ENCODE measurements around the gene CD302.
"Not testable (repeated sequence)": the region's sequence is repeated elsewhere in the genome, so short reads cannot be mapped to it uniquely, and the experiment has no call there.

CD302 gene

DNA sequence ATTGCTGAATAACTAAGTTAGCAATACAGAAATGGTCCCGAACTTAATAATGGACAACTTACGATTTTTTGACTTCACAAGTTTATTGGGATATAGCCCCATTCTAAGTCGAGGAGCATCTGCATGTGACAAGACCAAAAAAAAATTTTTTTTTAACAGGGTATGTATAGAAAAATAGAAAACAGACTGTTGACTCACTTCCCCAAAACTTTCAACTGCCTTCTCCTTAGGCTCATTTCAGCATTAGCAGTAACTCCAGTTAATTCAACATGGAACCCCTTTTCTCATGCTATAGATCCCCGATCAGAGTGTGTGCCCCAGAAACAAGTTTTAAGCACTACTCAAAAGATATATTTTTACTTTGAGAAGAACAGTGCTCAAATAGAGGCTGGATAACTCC is 5.4 kb downstream of the CD302 start:
- DNase-seq: no peak

DNA sequence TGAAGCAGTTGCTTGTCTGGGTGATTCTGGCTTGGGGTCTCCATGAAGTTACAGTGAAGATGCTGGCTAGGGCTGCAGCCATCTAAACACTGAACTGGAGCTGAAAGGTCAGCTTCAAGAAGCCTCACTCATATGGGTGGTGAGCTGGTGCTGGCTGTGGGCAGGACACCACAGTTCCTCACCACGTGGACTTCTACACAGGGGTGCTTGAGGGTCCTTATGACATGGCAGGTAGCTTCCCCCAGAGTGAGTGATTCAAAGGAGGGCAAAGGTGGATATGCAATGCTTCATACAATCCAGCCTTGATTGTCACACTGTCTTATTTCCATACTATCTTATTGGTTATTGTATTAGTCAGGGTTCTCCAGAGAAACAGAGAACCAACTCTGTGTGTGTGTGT is 6.0 kb downstream of the CD302 start:
- DNase-seq: no peak

DNA sequence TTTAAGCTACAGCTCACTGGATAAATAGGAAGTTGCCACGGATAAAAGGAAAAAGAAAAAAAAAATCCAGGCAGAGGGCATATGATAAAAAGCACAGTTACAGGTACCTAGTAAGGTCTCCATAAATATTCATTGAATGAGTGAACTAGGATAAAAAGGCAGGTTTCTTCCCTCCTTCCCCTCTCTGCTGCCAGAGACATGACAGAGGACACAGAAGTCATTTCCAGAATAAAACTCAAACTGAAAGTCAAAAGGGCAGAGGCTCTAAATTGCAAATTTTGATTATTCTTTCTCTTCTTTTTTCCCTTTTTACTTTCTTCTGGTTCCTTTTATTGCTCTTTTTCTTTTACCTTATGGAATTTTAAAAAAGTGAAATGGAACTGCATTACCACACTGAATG is 7.7 kb downstream of the CD302 start:
- no peak for DNase-seq

DNA sequence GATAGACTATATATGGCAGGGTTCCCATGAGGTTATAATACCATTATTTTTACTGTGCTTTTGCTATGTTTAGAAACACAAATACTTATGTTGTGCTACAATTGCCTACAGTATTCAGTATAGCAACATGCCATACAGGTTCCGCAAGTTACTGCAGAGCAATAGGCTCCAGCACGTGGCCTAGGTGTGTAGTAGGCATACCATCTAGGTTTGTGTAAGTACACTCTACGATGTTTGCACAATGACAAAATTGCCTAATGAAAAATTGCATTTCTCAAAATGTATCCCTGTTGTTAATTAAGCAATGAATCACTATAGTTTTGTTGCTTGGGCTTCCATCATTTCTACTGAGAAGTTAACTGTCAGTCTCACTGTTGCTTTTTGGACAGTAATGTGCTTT is 9.8 kb downstream of the CD302 start:
- DNase-seq: no peak

DNA sequence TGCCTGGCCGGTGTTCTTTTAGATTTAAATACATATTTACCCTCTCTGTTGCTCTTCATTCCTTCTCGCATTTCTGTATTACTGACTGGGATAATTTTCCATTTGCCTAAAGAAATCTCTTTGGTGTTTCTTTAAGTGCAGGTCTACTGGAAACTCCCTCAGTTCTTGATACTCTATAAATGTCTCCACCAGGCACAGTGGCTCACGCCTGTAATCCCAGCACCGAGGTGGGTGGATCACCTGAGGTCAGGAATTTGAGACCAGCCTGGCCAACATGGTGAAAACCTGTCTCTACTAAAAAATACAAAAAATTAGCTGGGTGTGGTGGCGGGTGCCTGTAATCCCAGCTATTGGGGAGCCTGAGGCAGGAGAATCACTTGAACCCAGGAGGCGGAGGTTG is 10.4 kb downstream of the CD302 start:
- DNase-seq: not testable (repeated sequence)

DNA sequence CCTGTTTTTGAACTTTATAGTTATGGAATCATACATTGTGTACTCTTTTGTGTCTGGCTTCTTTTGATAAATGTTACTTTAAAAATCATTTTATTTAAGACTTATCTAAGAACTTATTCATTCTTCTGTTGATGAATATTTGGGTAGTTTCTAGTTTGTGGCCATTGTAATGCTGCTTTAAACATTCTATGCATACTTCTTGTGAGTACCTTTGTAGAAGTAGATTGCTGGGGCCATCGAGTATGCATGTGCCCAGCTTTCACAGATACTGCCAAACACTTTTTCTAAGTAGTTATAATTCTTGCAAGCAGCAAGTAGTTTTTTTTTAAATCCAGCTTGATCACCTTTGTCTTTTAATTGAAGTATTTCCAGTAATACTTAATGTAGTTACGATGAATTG is 11.1 kb downstream of the CD302 start:
- DNase-seq: no peak

DNA sequence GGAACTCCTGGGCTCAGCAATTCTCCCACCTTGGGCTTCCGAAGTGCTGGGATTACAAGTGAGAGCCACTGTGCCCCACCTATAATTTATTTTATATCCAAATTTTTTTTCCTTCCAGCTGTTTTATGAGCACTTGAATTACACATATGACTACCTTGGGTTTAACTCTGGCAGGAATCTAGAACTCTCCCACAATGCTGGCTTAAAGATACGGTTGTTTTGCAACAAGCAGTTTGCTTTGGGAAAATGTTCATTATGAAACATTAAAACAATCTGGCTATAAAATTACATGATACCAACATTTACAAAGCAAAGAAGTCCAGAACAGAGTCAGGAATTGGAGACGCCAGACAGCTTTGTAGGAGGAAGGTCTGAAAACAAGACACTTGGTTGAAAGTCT is 12.8 kb downstream of the CD302 start:
- no peak for DNase-seq

DNA sequence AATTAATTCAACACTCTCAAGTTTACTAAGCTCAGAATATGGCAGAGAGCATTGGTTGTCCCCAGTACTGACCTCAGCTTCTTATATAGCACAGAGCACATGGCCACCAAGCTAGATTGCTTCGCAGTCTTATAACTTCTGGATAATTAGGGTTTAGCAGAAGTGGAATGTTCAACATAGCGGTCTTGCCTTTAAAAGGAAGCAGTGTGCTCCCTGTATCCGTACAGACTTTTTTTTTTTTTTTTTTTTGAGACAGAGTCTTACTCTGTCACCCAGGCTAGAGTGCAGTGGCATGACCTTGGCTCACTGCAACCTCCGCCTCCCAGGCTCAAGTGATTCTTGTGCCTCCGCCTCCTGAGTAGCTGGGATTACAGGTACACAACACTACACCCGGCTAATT is 13.3 kb downstream of the CD302 start:
- not testable (repeated sequence) for DNase-seq

DNA sequence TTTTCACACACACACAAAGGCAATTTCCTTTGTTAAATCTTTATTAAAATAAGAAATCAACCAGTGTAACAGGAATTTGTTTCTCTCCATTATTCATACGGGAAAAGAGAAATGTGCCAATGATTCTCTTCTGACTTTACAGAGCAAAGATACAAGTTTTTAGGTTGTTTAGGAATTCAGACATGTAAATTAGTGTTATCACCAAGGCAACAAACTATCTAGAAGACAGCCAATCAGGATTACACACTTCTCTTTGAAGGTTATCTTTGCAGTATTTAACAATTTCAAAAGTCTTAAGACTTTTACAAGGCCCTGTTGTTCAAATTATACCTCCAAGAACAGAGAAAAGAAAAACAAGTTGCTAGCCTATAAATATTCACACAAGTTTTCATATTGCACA is 14.5 kb downstream of the CD302 start:
- no peak for DNase-seq

DNA sequence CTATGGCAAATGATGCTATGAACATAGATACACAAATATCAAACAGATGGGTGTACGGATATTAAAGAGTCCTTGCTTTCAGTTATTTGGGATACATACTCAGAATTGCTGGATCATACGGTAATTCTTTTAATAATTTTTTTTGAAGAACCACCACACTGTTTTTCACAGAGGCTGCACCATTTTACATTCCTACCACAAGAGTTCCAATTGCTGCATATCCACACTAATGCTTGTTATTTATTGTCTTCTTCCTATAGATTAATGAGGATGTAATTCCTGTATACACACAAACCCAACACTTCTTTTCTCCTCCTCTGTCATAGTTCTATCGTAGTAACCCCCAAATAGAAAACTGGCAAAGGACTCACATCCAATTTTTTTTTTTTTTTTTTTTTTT is 21.7 kb downstream of the CD302 start:
- no peak for DNase-seq

DNA sequence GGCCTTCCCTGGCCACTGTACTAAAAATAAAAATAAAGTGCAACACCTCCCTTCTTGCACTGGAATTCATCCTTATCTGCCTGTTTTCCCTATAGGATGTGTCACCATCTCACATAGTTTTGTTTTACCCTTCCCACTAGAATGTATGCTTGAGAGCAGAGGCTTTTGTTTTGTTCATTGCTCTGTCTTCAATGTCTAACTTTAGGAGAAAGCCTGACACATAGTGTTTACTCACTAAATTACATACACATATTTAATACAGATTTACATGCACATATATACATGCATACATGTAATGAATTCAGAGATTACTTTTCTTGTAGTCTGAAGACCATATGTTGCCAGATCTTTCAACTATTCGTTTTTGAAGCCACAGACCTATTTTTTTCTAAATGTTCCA is 23.0 kb downstream of the CD302 start:
- DNase-seq: no peak

DNA sequence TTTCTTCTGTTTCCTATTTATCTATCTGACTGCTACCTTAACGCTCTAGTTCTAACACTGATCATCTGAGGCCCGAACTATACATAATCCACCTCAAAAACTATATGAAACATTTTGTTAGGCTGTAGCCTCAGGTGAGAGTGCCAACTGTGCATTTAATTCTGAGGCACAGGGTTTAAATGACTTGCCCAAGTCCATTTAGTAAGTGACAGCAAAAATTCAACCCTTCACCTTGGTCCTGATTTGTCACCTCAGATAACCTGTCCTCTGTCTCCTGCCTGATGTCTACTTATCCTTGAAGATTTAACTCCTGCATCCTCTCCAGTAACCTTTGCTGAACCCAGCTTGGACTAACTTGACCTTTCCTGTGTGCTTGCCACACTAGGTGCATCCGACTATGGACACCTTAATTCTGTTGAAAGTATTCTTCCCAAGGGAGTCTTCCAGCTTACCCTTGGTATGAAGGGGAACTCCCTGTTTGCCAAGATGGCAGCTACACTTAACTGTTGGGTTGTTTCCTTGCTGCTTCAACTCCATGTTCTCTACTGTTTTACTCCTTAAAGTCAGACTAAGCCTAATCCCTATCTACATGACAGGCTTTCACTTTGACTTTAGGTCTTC is 23.5 kb downstream of the CD302 start:
- DNase-seq: no peak

DNA sequence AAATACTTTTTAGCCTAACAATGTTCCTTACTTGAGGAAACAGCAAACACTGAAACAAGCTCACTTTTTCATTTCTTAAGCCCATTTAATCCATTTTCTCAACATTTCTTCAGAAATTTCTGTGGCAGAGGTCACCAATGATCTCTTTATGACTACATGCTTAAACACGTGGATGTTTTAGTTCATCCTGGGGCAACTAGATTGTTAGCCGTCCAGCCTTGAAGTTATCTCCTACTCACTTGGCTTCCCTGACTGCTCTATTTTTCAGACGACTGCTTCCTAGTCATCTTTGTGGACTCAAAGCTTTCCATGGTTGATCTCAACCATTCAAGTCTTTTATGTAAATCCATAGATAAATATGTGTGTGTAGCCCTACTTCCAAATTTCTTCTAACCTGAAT is 24.1 kb downstream of the CD302 start:
- DNase-seq: no peak

DNA sequence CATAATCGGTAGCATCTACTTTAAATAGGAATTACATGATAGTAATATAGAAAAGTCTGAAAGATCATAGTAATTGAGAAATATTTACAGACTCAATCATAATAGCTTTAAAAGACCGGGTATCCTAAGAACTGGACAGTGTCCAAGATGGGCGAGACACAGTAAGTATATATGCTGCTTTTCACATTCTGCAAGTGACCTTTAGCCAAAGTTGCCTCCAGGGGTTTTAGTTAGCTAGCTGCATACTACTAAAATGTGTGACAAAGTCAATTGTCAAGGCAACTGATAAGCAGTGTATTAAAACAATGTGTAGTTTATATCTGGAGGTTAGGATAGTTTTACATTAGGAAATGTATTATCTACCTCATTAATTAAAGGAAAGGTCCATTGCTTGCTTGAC is 24.6 kb downstream of the CD302 start:
- DNase-seq: no peak

DNA sequence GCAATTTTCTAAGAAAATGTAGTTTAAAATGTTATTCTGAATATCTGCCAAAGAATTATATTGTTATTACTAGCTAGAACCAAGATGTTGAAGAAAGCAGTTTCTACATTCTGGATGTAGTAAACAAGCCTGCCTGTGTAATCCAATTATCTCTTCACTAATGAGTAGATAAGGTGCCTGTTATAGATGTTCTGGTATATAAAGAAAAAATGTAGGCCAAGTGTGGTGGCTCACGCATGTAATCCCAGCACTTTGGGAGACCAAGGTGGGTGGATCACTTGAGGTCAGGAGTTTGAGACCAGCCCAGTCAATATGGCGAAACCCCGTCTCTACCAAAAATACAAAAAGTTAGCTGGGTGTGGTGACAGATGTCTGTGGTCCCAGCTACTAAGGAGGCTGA is 28.9 kb downstream of the CD302 start:
- no peak for DNase-seq

DNA sequence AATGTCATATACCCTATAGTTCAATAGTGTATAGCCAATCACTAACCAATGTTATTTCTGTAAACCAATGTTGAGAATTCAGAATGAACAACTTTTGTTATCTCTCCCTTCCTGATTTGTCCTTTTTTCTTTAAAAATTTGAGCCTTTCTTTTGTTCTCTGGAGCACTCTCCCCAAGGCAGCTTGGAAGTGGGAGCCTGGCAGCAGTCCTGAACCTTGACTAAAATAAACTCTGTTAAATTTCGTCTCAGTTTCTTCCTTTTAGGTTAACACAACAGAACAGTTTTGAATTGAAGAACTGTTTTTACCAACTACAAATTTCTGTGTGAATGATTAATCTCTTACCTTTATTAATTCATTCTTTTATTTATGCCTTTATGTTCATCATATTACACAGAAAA is 35.9 kb downstream of the CD302 start:
- no peak for DNase-seq

DNA sequence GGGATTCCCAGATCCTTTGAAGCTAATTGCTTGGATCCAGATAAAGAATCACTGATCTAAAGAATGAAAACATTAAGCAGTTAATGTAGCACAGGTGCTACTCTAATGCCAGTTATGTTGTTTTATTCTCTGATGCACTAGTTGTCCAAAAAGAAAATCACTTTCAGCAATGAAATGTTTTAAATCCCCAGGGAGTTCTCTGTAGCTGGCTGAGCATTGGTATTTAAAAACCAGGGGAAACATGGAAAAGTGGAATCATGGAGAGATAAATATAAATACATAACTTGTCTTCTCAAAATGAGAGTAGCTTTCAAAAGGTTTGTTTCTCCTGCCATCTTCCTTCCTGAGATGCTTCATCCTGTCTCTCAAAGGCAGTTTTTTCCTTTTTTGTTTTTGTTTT is 37.7 kb downstream of the CD302 start:
- no peak for DNase-seq

DNA sequence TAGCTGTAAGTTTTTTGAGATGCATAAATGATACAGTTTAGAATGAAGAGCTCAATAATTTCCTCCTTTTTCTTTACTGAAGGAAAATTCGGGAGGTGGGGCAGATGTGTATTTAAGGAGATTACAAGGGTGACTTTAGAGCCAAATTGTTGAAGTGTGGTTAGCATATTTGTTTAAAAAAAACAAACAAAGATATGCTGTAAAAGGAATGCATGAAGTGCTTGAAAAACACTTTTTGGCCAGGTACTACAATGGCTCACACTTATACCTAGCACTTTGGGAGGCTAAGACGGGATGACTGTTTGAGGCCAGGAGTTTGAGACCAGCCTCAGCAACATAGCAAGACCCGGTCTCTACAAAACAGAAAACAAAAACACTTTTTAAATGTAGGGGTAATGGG is 38.4 kb downstream of the CD302 start:
- DNase-seq: no peak

DNA sequence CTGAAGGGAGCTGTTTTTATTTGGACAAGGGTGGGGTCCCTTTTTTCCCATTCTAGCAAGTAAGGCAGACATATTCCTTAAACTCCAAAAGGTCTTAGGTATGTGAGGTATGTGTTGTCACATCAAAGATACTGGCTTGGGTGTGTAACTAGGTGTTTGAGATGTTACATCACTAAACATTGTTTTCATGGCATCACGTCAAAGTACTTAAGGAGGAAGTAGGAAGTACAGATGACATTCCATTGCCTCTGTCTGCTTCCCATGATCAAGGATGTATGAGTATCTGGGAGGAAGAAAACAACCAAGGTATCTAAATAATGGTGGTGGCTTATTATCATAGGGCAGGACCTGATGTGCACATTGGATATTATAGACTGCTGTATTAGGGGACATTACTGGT is 39.3 kb downstream of the CD302 start:
- no peak for DNase-seq

DNA sequence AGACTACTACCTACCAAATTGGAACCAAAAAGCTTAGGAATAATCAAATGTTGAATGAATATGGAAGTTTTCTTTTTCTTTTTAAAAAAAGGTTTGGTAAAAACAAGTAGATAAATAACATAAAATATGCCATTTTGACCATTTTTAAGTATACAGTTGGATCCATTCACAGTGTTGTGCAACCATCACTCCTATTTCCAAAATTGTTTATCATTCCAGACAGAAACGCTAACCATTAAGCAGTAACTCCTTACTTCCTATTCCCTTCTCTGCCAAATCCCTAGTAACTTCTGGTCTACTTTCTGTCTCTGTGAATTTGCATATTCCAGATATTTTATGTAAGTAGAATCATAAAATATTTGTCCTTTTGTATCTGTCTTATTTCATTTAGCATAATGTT is 39.8 kb downstream of the CD302 start:
- DNase-seq: no peak

DNA sequence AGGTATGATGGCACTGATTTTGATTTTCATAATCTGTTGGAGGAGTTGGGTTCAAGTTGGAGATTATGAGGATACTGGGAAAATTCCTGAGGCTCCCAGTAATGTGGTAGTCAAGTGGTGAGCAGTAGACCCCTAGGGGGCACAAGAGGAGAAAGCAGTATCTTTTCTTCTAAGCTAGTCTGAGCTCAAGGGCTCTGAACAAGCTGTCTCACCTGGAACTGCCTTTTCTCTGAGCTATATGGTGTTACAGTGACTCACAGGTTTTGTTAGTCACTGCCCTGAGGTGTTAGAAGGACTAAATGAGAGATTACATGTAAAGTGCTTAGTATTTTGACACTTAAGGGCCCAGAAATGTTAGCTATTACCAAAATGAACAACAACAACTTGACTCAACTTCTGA is 42.2 kb downstream of the CD302 start:
- DNase-seq: no peak

DNA sequence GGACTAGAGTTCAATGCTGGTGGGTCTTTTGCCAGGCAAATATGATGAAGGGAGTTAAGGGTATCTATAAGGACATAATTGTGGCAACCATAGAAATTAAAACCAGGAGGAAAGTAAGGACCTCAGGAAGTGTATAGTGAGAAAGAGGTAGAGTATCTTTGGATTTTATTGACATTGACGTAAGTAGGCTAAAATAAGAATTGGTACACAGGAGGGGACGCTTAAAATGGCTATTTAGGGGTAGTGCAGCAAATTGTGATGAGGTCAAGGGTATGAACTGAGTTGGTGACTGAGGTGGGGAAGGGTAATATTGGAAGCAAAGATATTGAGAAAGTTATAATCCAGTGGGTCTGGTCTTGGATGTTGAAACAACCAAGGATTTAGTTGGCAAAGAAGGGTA is 43.0 kb downstream of the CD302 start:
- no peak for DNase-seq

DNA sequence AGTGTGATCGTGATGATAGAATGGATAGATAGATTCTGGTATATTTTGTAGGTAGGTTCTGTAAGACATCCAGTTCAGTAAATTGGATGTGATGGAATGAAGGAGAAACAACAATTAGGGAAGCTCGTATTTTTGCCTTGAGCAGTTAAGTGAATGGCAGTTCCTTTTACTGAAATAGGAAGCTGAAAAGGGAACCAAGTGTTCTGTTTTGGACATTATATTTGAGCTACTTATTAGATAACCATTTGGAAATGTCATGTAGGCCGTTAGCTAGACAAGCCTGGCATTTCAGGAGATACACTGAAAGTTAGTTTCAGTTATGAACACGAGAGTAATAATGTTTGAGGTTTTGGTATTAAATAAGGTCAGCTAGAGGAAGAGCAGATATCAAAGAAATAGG is 44.2 kb downstream of the CD302 start:
- DNase-seq: no peak

DNA sequence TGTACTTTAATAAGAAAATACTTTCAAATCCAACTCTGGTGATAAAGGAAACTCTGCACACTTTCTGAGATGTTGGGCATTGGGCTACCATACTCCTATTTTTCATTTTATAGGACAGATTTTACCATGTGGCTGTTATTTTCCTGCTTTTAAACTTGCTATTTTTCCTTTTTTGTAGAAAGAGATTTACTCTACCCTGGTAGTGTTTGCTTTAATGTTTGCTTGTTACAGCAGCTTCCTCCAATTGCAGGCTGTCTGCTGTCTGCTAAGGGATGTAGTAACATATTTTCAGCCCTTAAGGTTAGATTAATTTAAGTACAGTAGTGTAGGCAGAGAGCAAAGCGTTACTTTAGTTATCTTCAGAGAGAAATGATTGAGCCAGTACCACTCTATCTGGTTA is 47.1 kb downstream of the CD302 start:
- DNase-seq: no peak

DNA sequence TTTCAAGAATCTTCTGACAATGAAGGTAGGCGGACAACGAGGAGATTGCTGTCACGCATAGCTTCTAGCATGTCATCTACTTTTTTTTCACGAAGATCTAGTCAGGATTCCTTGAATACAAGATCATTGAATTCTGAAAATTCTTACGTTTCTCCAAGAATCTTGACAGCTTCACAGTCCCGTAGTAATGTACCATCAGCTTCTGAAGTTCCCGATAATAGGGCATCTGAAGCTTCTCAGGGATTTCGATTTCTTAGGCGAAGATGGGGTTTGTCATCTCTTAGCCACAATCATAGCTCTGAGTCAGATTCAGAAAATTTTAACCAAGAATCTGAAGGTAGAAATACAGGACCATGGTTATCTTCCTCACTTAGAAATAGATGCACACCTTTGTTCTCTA is 49.9 kb downstream of the CD302 start:
- no peak for DNase-seq

DNA sequence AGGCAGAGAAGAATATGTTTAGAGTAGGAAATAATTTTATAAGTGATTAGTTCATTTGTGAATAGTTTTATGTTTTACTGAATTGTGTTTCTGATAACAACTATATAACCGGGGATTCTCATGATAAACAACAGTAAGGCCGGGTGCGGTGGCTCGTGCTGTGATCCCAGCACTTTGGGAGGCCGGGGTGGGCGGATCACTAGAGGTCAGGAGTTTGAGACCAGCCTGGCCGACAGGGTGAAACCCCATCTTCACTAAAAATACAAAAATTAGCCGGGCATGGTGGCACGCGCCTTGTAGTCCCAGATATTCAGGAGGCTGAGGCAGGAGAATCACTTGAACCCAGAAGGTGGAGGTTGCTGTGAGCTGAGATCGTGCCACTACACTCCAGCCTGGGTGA is 52.8 kb downstream of the CD302 start:
- DNase-seq: not testable (repeated sequence)

Data from NCI-H1092 treated with DMSO at 0.1 percent for 48 hours (cell line).